K562 (cell line): ENCODE measurements around the gene USP2. TPM values are rescaled to one million over a fixed set of nuclear protein-coding genes. Genes with fewer than 3 reads are reported as not detected.
A peak's percentile ranks its signal among the peaks of the same experiment; 100 is the strongest.

Experiments used
- ATAC-seq: fragments of 200-7000 bp; cut with Tn5 transposase; 3 replicates; pipeline ENCODE4 v1.9.1; 2020; ENCODE audit warnings: moderate library complexity
- BruUV-seq: library from RNA; stranded (reverse); fragments of 400-500 nt; replicated peaks from 2 replicates; lab custom pipeline; 2021; lab: Mats Ljungman, UMichigan
- CTCF ChIA-PET: fragments of 300-600 bp; formaldehyde crosslinking; extraction: SDS; loops from one replicate; lab custom pipeline; 2021; ENCODE audit warnings: low intra/inter-chr PET ratio; lab: Yijun Ruan, JAX
- POLR2A ChIA-PET: fragments of 300-600, 350-650 bp; sonication (Branson Sonifier 250); formaldehyde crosslinking; extraction: SDS; loops from one replicate; lab custom pipeline; 2021; ENCODE audit warnings: antibody characterized with exemption, inconsistent platforms; lab: Yijun Ruan, JAX
- DNase-seq, 4 experiments: peaks; one replicate each; pipeline versions ENCODE4 v3.0.0 to v3.0.0-alpha.2; 2011 to 2018; ENCODE audit warnings: low spot score in 3 of 4, mixed read lengths in 3 of 4; ENCODE audit errors: extremely low read depth in 1 of 4
- FAIRE-seq: peaks from 2 replicates; lab custom pipeline; 2011; peaks lifted over from hg19 to GRCh38; lab: Jason Lieb, UNC
- H2AFZ ChIP-seq: 2 replicates; pipeline ENCODE4 v1.6.0; 2011; ENCODE audit warnings: low read depth, low read length, control low read depth, inconsistent platforms
- H3K27ac ChIP-seq: fragments of 200-600 bp; 3 replicates; pipeline ENCODE4 v1.8.0; 2011; ENCODE audit warnings: low read depth, mild to moderate bottlenecking, control low read depth, inconsistent platforms, low read length, moderate library complexity, mixed read lengths; ENCODE audit errors: extremely low read depth
- H3K27me3 ChIP-seq, 2 experiments: fragments of 300-600 bp in 1 of 2; 2 replicates in 1 of 2; 3 replicates in 1 of 2; pipeline versions ENCODE4 v1.6.0 to v1.8.0; 2011; ENCODE audit warnings: inconsistent platforms in 2 of 2, low read length in 2 of 2, mild to moderate bottlenecking in 1 of 2, mixed read lengths in 1 of 2, moderate library complexity in 1 of 2; ENCODE audit not compliant: control insufficient read depth in 2 of 2, insufficient read depth in 2 of 2
- H3K36me3 ChIP-seq: fragments of 300-600 bp; 3 replicates; pipeline ENCODE4 v1.8.0; 2011; ENCODE audit warnings: mild to moderate bottlenecking, low read length, inconsistent platforms; ENCODE audit not compliant: control insufficient read depth, insufficient read depth
- H3K4me1 ChIP-seq, 2 experiments: fragments of 200-600 bp in 1 of 2; replicated peaks in 1 of 2; 2 replicates in 1 of 2; 3 replicates in 1 of 2; pipeline versions ENCODE4 v1.5.1 to v1.8.0; 2011; ENCODE audit warnings: inconsistent platforms in 2 of 2, low read length in 2 of 2, mild to moderate bottlenecking in 1 of 2, mixed read lengths in 1 of 2, moderate library complexity in 1 of 2; ENCODE audit not compliant: control insufficient read depth in 2 of 2, insufficient read depth in 2 of 2
- H3K4me2 ChIP-seq: 2 replicates; pipeline ENCODE4 v1.6.1; 2011; ENCODE audit warnings: low read length, control low read depth, inconsistent platforms, mixed read lengths; ENCODE audit not compliant: insufficient read depth
- H3K4me3 ChIP-seq: fragments of 200-600 bp; sonication (generic), shearing (Covaris generic); 2 replicates; pipeline ENCODE4 v1.5.1; 2016; ENCODE audit warnings: control low read depth, inconsistent platforms
- H3K79me2 ChIP-seq: fragments of 200-600 bp; 3 replicates; pipeline ENCODE4 v1.8.0; 2011; ENCODE audit warnings: low read length, inconsistent platforms; ENCODE audit not compliant: control insufficient read depth, insufficient read depth
- H3K9ac ChIP-seq, 2 experiments: 2 replicates each; pipeline versions ENCODE4 v1.6.0 to v1.6.1; 2011; ENCODE audit warnings: low read depth in 2 of 2, low read length in 2 of 2, control low read depth in 1 of 2, inconsistent platforms in 1 of 2, mild to moderate bottlenecking in 1 of 2, mixed read lengths in 1 of 2; ENCODE audit not compliant: insufficient read depth in 1 of 2
- H3K9me1 ChIP-seq: one replicate; pipeline ENCODE4 v1.6.0; 2011; ENCODE audit warnings: inconsistent platforms, mild to moderate bottlenecking, low read length, moderate library complexity; ENCODE audit not compliant: control insufficient read depth, insufficient read depth
- H3K9me3 ChIP-seq: replicated peaks from 2 replicates; pipeline ENCODE4 v1.5.1; 2011; ENCODE audit warnings: low read depth, low read length, inconsistent platforms; ENCODE audit not compliant: control insufficient read depth, insufficient read depth
- H4K20me1 ChIP-seq: replicated peaks from 2 replicates; pipeline ENCODE4 v1.6.1; 2011; ENCODE audit warnings: low read length, inconsistent platforms, mixed read lengths; ENCODE audit not compliant: control insufficient read depth, insufficient read depth
- BCLAF1 ChIP-seq, 2 experiments: fragments of 450-650 bp in 1 of 2; IDR thresholded peaks; 2 replicates each; pipeline ENCODE4 v1.6.1; 2011 to 2017; ENCODE audit warnings: low read depth in 2 of 2, antibody characterized with exemption in 1 of 2, borderline replicate concordance in 1 of 2, low read length in 1 of 2, mild to moderate bottlenecking in 1 of 2, mixed read lengths in 1 of 2; ENCODE audit not compliant: control insufficient read depth in 1 of 2
- HOXB6 ChIP-seq: fragments of 250-450 bp; sonication (Bioruptor Pico); IDR thresholded peaks from 2 replicates; pipeline ENCODE4 v1.5.1; 2022; ENCODE audit warnings: mild to moderate bottlenecking, borderline replicate concordance
- MBD1 ChIP-seq: fragments of 250-450 bp; sonication (Bioruptor Pico); IDR thresholded peaks from 2 replicates; pipeline ENCODE4 v1.8.0; 2022; ENCODE audit warnings: inconsistent platforms
- MYC ChIP-seq, 2 experiments: fragments of 250-450 bp in 1 of 2; sonication (Bioruptor Pico) in 1 of 2; IDR thresholded peaks; 2 replicates each; pipeline versions ENCODE4 v1.5.1 to v1.6.1; 2012 to 2021; ENCODE audit warnings: low read depth in 2 of 2, borderline replicate concordance in 1 of 2, improper control_type of control experiment in 1 of 2, low read length in 1 of 2, mild to moderate bottlenecking in 1 of 2, moderate library complexity in 1 of 2
- POLR3A ChIP-seq: IDR thresholded peaks from 2 replicates; pipeline ENCODE4 v1.6.1; 2011; ENCODE audit warnings: borderline replicate concordance, mild to moderate bottlenecking, moderate library complexity; ENCODE audit not compliant: insufficient read length, insufficient read depth; ENCODE audit errors: extremely low read depth
- PRPF4 ChIP-seq: fragments of 200-400 bp; formaldehyde crosslinking; IDR thresholded peaks from one replicate; pipeline ENCODE4 v1.6.1; 2017; ENCODE audit warnings: low read length, low read depth, mild to moderate bottlenecking; ENCODE audit not compliant: insufficient read depth, poor library complexity, severe bottlenecking
- RBM17 ChIP-seq: fragments of 200-400 bp; formaldehyde crosslinking; IDR thresholded peaks from 2 replicates; pipeline ENCODE4 v1.6.1; 2017; ENCODE audit warnings: low read depth, mild to moderate bottlenecking, low read length, borderline replicate concordance
- SMAD2 ChIP-seq: fragments of 150-350 bp; IDR thresholded peaks from 2 replicates; pipeline ENCODE4 v1.6.1; 2014; ENCODE audit warnings: low read depth, mild to moderate bottlenecking, low read length
- TBP ChIP-seq: optimal IDR thresholded peaks from 2 replicates; pipeline ENCODE3; 2011; ENCODE audit warnings: low read depth, low read length, improper control_type of control experiment
- WHSC1 ChIP-seq: IDR thresholded peaks from one replicate; pipeline ENCODE4 v1.6.1; 2012; ENCODE audit warnings: low read length, control low read depth, inconsistent platforms
- ZMIZ1 ChIP-seq, 2 experiments: fragments of 150-350 bp in 1 of 2; IDR thresholded peaks; 2 replicates each; pipeline ENCODE4 v1.6.1; 2012 to 2016; ENCODE audit warnings: low read depth in 2 of 2, low read length in 2 of 2, mild to moderate bottlenecking in 1 of 2, moderate library complexity in 1 of 2
- WGBS: fragments of 100-300 bp; shearing (Covaris generic); methylation state at CpG from one replicate; pipeline ENCODE4 v1.1.6; 2016; ENCODE audit warnings: low coverage, mixed read lengths; ENCODE audit not compliant: insufficient coverage; ENCODE audit errors: missing lambda C conversion rate; 5-methylcytosine and 5-hydroxymethylcytosine counted together
- in situ Hi-C: fragments of 300-500 bp; cut with MboI; formaldehyde crosslinking; loops from 4 replicates; pipeline ENCODE4 v1.15.0; 2018; ENCODE audit warnings: inconsistent platforms, mixed read lengths
- intact Hi-C: fragments of 100-400 bp; cut with micrococcal nuclease; formaldehyde crosslinking; loops from 2 replicates; pipeline ENCODE4 v1.14.2; 2022
- polyA plus RNA-seq, 8 experiments: library from polyadenylated mRNA; depleted of rRNA in 4 of 8; stranded (reverse) in 5 of 8; unstranded in 3 of 8; fragments of >200 nt; fragmentation: Nextera tagmentation in 2 of 8; fragmentation: Illumina TruSeq in 1 of 8; extraction: Ambion mirVana in 2 of 8; extraction: Trizol in 1 of 8; gene quantifications; 2 replicates each; pipeline versions ENCODE4 v1.2.1 to v1.2.3, GENCODE V29; 2011 to 2014; ENCODE audit warnings: inconsistent platforms in 1 of 8, missing spikeins in 1 of 8
- total RNA-seq, 7 experiments: library from RNA; depleted of rRNA in 6 of 7; stranded (reverse); fragments of >200 nt in 6 of 7; fragmentation: Illumina TruSeq in 2 of 7; extraction: Trizol in 2 of 7; gene quantifications; 2 replicates each; pipeline versions ENCODE4 v1.2.1 to v1.2.3, GENCODE V29; 2011 to 2021; ENCODE audit warnings: low replicate concordance in 1 of 7

USP2 gene
- total and polyA plus RNA-seq, 9 of the 15 experiments (the other 6 are each of a cell fraction or from before 2014, with no cell fraction given) = 2.8 to 16.9 (median 3.9) TPM

- no TSS peak for BruUV-seq
- 26% methylated on average over 14 of the region's 14 CpGs for WGBS
- peak; percentile 56 for TF ChIP-seq POLR3A
- TF ChIP-seq BCLAF1 (IDR thresholded peaks at IDR 0.05; ENCODE audit: borderline replicate concordance in 1 of 2, control insufficient read depth in 1 of 2, low read depth in 2 of 2, low read length in 1 of 2) = no peak
- no peak for TF ChIP-seq HOXB6 (CRISPR knock-in tag)
- TF ChIP-seq MBD1 (CRISPR knock-in tag) = no peak
- TF ChIP-seq MYC (IDR thresholded peaks at IDR 0.05; ENCODE audit: low read depth, low read length) = no peak
- no peak for TF ChIP-seq MYC (CRISPR knock-in tag; IDR thresholded peaks at IDR 0.05; ENCODE audit: borderline replicate concordance, low read depth)
- no peak for TF ChIP-seq WHSC1
- no peak for TF ChIP-seq PRPF4
- TF ChIP-seq RBM17 = no peak
- TF ChIP-seq ZMIZ1 (IDR thresholded peaks at IDR 0.05; ENCODE audit: low read depth in 2 of 2, low read length in 2 of 2) = no peak
- peak; percentile 82 for TF ChIP-seq TBP
- no peak for TF ChIP-seq SMAD2
Observed at GRCh38 chr11:119423509-119424254, 42.2 kb upstream of the USP2 start.

More at GRCh38 chr11:119423509-119424254, 42.2 kb upstream of the USP2 start:
- Histone ChIP-seq H3K79me2 (no peaks in the 10 kb centered on the region), H2AFZ (no peak overlapping the region), H3K4me1 (peaks cover 5 to 23% of the 10 kb centered on the region in 2 experiments; a peak in 3 of 5 replicates), H3K27me3 (peaks cover 0 to 16% of the 10 kb centered on the region in 2 experiments; a peak in 1 of 5 replicates), H3K36me3 (no peaks in the 10 kb centered on the region), H3K27ac (no peak overlapping the region), H4K20me1 (0 out of 2 replicates have a peak, but pooled peaks cover 2% of the 10 kb centered on the region), H3K4me2 (no peak overlapping the region), H3K4me3 (no peak overlapping the region), H3K9ac (no peak overlapping the region), H3K9me3 (no peaks in the 10 kb centered on the region), H3K9me1 (no peaks in the 10 kb centered on the region)
- POLR2A ChIA-PET = interaction anchor here (1.0 kb wide), 1 partner anchor 15 kb away, joined by 3 read pairs; no protein-coding TSS in a partner anchor
- no peak for FAIRE-seq
- no peak for ATAC-seq
- intact Hi-C loops = no loop called here
- CTCF ChIA-PET = no interaction called here
- in situ Hi-C loops = no loop called here
- peak in 1 of 4 experiments; percentile 10 for DNase-seq
